Measurements from ENCODE around the gene LMTK2.

The LMTK2 gene

DNA sequence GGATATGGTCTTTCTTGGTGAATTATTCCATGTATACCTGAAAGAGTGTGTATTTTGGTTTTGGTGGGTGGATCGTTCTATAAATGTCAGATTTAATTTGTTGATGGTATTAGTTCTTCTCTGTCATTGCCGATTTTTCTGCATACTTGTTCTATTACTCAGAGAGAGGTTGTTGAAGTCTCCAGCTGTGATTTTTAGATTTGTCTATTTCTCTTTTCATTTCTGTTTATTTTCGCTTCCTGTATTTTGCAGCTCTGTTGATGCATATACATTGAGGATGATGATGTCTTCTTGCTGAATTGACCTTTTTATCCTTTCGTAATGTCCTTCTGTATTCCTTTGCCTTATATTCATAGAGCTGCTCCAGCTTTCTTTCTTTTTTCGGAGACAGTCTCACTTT is 92.5 kb downstream of the LMTK2 start:
- Histone ChIP-seq H3K4me1 (ENCODE audit: insufficient read depth, low read length, poor library complexity, severe bottlenecking) (peaks cover 27% of the 10 kb centered on the region), H3K4me3 (ENCODE audit: low read length, poor library complexity, severe bottlenecking) (no peak overlapping the region), H3K79me2 (ENCODE audit: insufficient read depth, low read length) (peaks cover 10% of the 10 kb centered on the region; the same call in 1 of the 2 replicates), H3K4me2 (ENCODE audit: low read depth, low read length, poor library complexity, severe bottlenecking) (no peak overlapping the region), H3K9me2 (replicated peaks; ENCODE audit: low read depth, low read length) (no peaks in the 10 kb centered on the region), H3K9ac (ENCODE audit: low read depth, low read length, poor library complexity, severe bottlenecking) (no peak overlapping the region), H3K36me3 (ENCODE audit: insufficient read depth, low read length) (peaks cover 7% of the 10 kb centered on the region; the same call in 1 of the 2 replicates), H3F3A (ENCODE audit: low read depth) (no peaks in the 10 kb centered on the region), H2AFZ (ENCODE audit: low read length) (no peak overlapping the region), H4K20me1 (ENCODE audit: insufficient read depth, low read length, poor library complexity, severe bottlenecking) (no peaks in the 10 kb centered on the region), H3K27me3 (ENCODE audit: insufficient read depth, low read length, poor library complexity, severe bottlenecking) (no peaks in the 10 kb centered on the region), H3K9me3 (ENCODE audit: insufficient read depth, low read depth, low read length) (no peaks in the 10 kb centered on the region)
- TF ChIP-seq, protein P1, sequence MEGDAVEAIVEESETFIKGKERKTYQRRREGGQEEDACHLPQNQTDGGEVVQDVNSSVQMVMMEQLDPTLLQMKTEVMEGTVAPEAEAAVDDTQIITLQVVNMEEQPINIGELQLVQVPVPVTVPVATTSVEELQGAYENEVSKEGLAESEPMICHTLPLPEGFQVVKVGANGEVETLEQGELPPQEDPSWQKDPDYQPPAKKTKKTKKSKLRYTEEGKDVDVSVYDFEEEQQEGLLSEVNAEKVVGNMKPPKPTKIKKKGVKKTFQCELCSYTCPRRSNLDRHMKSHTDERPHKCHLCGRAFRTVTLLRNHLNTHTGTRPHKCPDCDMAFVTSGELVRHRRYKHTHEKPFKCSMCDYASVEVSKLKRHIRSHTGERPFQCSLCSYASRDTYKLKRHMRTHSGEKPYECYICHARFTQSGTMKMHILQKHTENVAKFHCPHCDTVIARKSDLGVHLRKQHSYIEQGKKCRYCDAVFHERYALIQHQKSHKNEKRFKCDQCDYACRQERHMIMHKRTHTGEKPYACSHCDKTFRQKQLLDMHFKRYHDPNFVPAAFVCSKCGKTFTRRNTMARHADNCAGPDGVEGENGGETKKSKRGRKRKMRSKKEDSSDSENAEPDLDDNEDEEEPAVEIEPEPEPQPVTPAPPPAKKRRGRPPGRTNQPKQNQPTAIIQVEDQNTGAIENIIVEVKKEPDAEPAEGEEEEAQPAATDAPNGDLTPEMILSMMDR (conservative IDR thresholded peaks at IDR 0.05; ENCODE audit: low read length): no peak
- TF ChIP-seq EZH2phosphoT487 (IDR thresholded peaks at IDR 0.05; ENCODE audit: borderline replicate concordance): no peak

DNA sequence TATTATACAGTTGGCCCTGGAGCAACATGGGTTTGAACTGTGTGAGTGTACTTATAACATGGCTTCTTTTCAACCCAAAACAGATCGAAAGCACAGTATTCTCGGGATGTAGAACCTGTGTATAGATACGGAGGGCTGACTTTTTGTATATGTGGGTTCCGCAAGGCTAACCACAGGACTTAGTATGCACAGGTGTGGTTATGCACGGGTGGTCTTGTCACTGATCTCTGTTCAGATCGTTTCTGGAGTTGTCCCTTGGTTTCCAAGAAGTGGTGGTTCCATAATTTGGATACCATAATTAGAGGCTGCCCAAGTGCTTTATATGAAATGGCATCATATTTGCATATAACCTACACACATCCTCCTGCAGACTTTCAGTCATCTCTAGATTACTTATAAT is 93.7 kb downstream of the LMTK2 start:
- no peak overlapping the region for H3K4me2 ChIP-seq (ENCODE audit: low read depth, low read length, poor library complexity, severe bottlenecking)
- no peaks in the 10 kb centered on the region for H4K20me1 ChIP-seq (ENCODE audit: insufficient read depth, low read length, poor library complexity, severe bottlenecking)
- no peak overlapping the region for H2AFZ ChIP-seq (ENCODE audit: low read length)
- H3K9me2 ChIP-seq (replicated peaks; ENCODE audit: low read depth, low read length): no peaks in the 10 kb centered on the region
- no peaks in the 10 kb centered on the region for H3F3A ChIP-seq (ENCODE audit: low read depth)
- peaks cover 5% of the 10 kb centered on the region; the same call in 1 of the 2 replicates for H3K36me3 ChIP-seq (ENCODE audit: insufficient read depth, low read length)
- peaks cover 10% of the 10 kb centered on the region; the same call in 1 of the 2 replicates for H3K79me2 ChIP-seq (ENCODE audit: insufficient read depth, low read length)
- no peak overlapping the region for H3K4me3 ChIP-seq (ENCODE audit: low read length, poor library complexity, severe bottlenecking)
- TF ChIP-seq, protein P1 (conservative IDR thresholded peaks at IDR 0.05; ENCODE audit: low read length): no peak
- TF ChIP-seq EZH2phosphoT487 (IDR thresholded peaks at IDR 0.05; ENCODE audit: borderline replicate concordance): no peak
- no peaks in the 10 kb centered on the region for H3K27me3 ChIP-seq (ENCODE audit: insufficient read depth, low read length, poor library complexity, severe bottlenecking)
- H3K9ac ChIP-seq (ENCODE audit: low read depth, low read length, poor library complexity, severe bottlenecking): no peak overlapping the region
- peaks cover 27% of the 10 kb centered on the region for H3K4me1 ChIP-seq (ENCODE audit: insufficient read depth, low read length, poor library complexity, severe bottlenecking)
- H3K9me3 ChIP-seq (ENCODE audit: insufficient read depth, low read depth, low read length): no peaks in the 10 kb centered on the region

DNA sequence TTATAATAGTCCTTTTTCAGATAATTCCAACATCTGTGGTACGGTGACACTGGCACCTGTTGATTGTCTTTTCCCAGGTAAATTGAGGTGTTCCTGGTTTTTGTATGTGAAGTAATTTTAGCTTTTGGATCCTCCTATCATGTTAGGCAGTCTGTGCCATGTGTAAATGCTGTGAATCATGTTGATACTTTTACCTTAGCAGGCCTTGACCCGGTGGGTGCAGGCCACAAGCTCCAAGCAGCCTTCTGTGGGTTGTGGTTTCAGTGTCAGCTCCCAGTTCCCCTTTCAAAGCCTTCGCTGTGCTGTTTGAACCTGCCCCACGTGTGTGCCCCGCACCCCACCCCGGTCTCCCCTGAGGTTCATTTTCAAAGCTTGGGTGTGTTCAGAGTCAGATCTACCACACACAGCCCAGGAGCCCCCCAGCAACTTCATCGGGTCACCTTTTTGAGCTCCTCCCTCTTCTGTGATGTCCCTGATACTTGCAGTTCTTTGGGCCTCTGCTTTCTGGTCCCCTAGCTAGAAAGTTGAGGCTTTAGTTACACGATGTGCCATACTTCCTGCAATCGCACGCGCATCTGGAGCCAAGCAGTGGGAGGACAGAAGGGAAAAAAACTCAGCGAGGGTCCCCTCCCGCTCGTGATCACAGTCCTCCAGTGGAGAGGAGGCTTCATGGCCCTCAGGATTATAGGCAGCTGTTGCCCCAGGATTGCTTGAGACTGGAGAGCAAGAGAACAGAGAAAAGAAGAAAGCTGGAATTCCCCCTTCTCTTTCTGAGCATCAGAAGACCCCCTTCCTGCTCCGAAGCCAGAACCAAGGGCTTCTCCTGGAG is 95.9 kb downstream of the LMTK2 start:
- no peaks in the 10 kb centered on the region for H4K20me1 ChIP-seq (ENCODE audit: insufficient read depth, low read length, poor library complexity, severe bottlenecking)
- H3K4me1 ChIP-seq (ENCODE audit: insufficient read depth, low read length, poor library complexity, severe bottlenecking): peaks cover 27% of the 10 kb centered on the region
- peaks cover 27% of the 10 kb centered on the region; the same call in 1 of the 2 replicates for H3K36me3 ChIP-seq (ENCODE audit: insufficient read depth, low read length)
- no peaks in the 10 kb centered on the region for H3K9me2 ChIP-seq (replicated peaks; ENCODE audit: low read depth, low read length)
- peak overlapping the region; percentile 30; the same call in 1 of the 2 replicates for H2AFZ ChIP-seq (ENCODE audit: low read length)
- H3F3A ChIP-seq (ENCODE audit: low read depth): no peaks in the 10 kb centered on the region
- TF ChIP-seq, protein P1 (conservative IDR thresholded peaks at IDR 0.05; ENCODE audit: low read length): no peak
- TF ChIP-seq EZH2phosphoT487 (IDR thresholded peaks at IDR 0.05; ENCODE audit: borderline replicate concordance): no peak
- peak overlapping the region; percentile 69 for H3K4me2 ChIP-seq (ENCODE audit: low read depth, low read length, poor library complexity, severe bottlenecking)
- H3K4me3 ChIP-seq (ENCODE audit: low read length, poor library complexity, severe bottlenecking): peak overlapping the region; percentile 51
- H3K9ac ChIP-seq (ENCODE audit: low read depth, low read length, poor library complexity, severe bottlenecking): peak overlapping the region; percentile 66
- H3K79me2 ChIP-seq (ENCODE audit: insufficient read depth, low read length): peaks cover 10% of the 10 kb centered on the region; the same call in 1 of the 2 replicates
- no peaks in the 10 kb centered on the region for H3K9me3 ChIP-seq (ENCODE audit: insufficient read depth, low read depth, low read length)
- no peaks in the 10 kb centered on the region for H3K27me3 ChIP-seq (ENCODE audit: insufficient read depth, low read length, poor library complexity, severe bottlenecking)

All from Loucy (cell line).